HCEC 1CT (cell line): Measurements from ENCODE around the gene FILIP1L.

Experiments used
- DNase-seq: peaks from one replicate; pipeline ENCODE4 v3.0.0-alpha.2; 2017

Gene FILIP1L

DNA sequence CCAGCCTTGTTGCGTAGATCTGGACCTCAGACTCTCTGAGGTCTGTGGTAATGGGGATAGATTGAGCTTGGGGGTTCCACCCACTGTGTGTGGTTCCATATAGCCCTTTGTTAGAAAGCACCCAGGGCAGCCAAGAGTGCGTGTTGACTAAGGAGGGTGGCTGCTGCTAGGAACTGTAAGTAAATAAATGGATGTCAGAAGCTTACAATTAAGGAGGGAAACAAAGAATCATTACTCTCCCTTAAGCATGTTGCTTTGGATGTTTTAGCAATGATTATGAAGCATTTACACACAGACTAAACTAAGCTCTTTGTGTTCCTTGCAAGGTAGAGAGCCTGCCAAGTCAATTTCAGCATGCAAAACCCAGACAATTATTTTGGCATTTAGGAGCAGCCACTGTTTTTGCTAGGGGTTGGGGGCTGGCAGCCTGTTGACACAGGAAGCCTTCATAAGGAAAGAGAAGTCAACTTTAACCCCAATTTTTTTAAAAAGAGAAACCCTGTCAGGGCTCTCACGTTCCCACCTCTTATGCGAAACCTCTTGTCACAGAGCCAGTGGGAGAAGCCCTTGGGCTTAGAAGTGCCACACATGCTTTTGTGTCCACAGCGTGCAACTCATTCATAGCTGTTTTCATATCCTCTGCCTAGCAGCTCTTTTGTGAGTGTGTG lies 168.8 kb downstream of the FILIP1L start:
- no peak for DNase-seq

- DNase-seq = no peak
Observed at GRCh38 chr3:99943931-99944761, 170.2 kb downstream of the FILIP1L start.

- no peak for DNase-seq
Observed at GRCh38 chr3:99941211-99941610, 173.1 kb downstream of the FILIP1L start.

DNA sequence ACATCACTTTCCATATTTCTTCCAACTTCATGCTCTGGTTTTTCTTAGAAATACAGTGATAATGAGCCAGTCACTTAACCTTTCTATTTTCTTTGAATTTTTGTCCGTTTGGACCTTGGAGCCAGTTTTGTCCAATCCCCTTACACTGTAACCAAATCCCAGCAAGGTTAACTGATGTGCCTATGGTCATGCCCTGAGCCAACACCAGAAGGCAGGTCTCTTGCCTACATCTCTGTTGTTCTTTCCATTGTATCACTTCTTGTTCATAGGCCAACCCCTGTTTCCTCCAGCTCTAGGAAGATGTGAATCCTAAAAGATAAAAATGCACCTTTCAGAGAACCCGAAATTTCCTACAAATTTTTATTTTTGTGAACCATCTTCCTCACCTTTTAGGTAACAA lies 174.0 kb downstream of the FILIP1L start:
- no peak for DNase-seq

GRCh38 chr3:99939876-99940275 lies 174.4 kb downstream of the FILIP1L start:
- DNase-seq = no peak

- peak; percentile 74 for DNase-seq
Observed at GRCh38 chr3:99938270-99938911, 175.9 kb downstream of the FILIP1L start.

DNA sequence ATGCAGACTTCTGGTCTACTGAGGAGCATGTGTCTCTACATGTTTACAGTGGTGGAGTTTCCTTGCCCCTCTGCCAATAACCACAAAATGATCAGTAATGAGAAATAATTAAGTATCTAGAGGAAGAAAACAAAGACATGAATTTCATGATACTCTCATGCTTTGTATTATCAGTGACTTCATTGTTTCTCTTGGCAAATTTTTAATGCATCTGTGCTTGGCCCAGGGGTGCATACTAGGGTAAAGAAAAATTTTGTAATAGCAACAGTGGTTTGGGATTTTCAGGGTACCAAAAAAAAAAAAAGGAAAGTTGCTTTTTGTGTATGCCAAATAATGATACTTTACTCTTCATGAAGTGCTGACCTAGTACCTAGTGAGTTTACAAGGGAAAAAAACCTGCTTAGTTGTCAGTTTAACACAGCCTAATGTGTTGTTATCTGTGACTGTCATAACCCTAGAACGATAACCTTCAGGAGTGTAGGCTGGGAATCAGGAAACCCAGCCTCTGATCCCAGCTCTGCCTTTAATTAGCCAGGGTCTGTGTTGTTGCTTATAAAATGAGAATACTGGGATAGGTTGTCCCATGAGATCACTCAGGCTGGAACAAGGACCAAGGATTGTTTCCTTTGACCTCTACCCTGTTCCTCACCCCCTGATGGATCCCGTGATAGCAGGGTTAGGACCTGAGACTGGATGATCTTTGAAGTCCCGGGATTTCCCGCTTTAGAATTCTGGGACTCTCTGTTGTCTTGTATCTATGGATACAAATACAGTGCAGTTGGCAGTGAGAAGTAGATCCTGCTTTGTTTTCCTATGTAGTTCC lies 179.1 kb downstream of the FILIP1L start:
- DNase-seq = no peak

DNA sequence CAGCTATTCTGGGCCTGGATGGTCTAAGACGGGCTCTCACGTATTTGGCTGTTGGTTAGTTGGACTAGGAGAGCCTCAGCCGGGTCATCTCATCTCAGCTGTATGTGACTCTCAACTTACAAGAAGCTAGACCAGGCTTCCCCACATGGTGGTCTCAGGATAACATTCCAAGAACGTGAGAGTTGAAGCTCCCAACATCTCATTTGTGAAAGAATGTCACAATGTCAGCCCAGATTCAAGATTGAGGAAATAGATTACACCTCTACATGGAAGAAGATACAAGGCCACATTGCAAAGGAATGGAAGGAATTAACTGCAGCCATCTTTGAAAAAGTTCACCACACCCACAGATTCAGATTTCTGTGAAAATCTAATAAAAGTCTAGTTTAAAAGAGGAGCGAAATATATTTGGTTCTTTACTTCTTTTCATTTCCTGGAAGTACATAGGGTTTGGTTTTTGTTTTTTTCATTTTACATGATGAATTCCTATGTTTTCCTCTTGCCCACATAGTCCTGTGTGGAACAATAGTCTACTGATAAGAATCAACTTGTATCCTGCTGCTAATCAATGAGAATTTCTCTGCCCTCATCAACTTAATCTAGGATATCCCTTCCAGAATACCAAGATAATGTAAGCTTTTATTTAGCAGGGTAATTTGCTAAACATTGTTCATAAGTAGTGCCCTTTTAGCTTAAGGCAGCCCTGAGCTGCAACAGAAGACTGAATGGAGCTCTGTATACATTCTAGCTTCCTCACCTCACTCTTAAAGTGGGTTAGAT lies 180.1 kb downstream of the FILIP1L start:
- no peak for DNase-seq

GRCh38 chr3:99931059-99931458 lies 183.2 kb downstream of the FILIP1L start:
- no peak for DNase-seq

- DNase-seq = peak; percentile 46
Observed at GRCh38 chr3:99929745-99930139, 184.6 kb downstream of the FILIP1L start.

DNA sequence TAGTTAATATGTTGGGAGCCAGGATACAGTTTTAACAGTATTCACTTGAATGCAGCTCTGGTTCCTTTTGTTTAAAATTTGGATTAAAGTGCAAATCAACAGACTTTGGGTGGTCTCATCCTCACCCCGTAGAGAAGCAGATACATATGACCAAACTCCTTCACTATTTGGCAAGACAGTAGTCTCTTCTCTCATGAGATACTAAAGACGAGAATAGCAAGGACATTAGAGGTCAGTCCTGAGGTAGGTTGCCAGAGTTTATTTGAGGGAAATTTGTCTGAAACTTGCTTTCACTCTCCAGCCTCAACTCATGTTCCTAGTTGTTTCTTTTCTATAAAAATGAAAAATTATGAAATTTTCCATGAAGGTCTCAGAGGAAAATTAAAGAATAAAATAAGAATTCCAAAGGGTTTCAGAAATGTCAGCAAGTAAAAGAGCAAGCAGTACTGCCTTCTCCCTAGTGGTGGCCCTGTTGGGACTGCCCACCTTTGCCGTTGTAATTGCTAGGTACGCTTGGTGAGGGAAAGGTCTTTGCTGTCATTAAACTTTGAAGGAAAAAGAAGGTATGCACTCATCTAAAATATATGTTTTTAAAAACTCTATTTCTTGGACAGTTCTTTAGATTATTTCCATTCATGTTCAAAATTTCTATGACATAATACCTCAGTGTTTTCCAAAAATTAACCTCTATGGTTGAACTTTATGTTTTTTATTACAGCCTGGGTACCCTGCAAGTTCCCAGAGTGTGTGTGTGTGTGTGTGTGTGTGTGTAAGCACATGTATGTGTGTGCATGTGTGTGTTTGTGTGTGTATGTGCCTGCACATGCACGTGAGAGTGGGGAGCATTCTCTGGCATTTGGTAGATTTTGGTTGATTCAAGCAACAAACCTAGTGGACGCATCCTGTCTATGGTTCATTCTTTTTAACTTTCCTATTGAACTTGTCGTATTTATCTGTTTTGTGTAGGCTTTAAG lies 185.2 kb downstream of the FILIP1L start:
- DNase-seq = no peak

DNA sequence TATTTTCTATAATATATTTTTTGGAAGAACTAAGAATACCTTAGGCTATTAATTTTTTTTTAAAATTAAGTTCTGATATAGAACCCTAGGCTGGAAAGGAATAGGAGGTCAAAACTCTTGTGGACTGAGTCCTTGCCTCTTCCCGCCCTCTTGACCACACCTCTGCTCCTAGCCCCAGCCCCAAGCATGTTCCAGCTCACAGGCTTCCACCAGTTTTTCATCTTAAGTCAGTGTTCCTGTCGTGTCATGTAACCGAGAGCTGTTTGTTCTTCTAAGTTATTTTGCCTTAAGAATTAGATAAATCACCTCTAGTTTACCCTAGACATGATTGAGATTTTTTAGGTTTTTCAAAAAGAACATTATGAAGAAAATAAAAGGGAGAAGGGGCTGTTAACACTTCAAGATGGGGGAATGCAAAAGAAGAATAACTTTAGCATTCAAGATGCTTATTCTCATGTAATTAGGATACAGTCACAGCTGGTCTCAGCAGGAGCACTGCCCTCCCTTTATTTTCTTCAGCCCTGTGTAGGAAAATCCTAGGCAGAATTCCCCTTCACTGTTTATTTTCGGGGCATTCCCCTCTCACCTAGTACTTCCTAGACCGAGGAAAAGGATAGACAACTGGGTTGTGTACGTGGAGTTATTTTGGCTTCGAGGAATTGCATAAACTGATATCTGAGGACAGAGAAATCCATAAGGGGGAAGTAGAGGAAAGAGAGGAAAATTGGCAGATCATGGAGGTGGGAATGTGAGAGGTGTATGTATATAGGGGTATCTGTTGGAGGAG lies 186.4 kb downstream of the FILIP1L start:
- no peak for DNase-seq

DNA sequence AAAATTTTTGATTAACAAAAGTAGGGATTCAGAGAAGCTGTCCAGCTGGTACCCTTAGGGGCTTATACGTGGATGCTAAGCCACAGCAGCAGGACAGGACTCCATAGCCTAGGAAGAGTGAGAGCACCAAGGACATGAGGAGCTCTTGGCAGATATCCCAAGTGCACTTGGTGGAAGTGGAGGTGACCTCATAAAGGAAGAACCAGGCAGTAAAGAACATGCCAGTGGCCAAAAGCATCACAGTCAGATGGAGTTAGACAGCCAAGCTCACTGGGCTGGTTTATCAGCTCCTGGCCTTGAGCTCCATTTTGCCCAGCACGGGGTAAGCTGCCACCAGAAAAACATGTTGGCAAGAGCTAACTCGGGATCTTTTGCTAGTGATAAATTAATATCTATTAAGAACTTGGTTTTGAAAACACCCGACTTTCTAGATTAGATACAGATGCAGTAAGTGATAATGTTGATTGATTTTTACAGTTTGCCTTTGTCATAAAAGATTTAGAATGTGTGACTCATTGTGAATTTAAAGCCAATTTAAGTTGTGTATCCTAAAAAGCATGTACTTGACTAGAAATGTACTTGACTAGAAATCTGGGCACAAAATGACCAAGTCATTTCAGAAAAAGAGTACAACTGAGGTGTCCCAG lies 188.6 kb downstream of the FILIP1L start:
- DNase-seq = peak; percentile 77

GRCh38 chr3:99923873-99924272 lies 190.4 kb downstream of the FILIP1L start:
- no peak for DNase-seq

DNA sequence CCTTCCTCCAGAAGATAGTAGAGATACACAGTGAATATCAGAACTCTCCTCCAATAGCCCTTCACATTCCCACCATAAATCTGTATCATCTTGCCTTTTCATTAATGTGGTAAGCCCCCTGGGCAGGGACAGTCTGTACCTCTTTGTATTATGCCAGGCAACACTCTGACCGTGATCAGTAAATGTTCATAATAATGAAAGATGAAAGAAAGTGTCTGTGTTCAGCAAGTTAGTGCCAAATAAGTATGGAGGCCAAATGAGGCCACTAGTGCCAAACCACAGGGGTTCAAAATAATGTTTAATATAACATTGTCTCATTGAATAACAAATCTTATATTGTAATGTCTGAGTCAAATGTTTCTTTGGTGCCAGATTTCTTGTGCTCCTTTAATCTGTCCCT lies 192.3 kb downstream of the FILIP1L start:
- no peak for DNase-seq

- DNase-seq = no peak
Observed at GRCh38 chr3:99921377-99921695, 193.0 kb downstream of the FILIP1L start.

GRCh38 chr3:99920481-99921376 lies 193.6 kb downstream of the FILIP1L start:
- DNase-seq = peak; percentile 37

DNA sequence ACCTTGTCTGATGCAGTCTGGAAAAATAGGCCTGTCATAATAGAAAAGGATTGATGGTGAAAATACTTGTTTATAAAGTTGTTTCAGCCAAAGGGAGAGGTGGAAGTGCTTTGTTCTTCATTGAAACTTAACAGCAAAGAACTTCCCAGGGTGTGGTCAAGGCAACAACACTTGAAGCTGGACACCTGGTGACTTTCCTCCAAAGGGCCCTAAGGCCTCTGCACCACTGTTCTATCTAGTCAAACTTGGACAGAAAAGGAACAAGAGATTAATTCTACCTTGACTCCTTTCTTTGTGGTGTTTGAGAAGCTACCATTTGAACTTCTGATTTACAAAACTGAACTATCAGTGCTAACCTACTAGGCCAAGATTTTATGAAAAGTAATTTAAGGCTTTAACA lies 194.6 kb downstream of the FILIP1L start:
- no peak for DNase-seq

DNA sequence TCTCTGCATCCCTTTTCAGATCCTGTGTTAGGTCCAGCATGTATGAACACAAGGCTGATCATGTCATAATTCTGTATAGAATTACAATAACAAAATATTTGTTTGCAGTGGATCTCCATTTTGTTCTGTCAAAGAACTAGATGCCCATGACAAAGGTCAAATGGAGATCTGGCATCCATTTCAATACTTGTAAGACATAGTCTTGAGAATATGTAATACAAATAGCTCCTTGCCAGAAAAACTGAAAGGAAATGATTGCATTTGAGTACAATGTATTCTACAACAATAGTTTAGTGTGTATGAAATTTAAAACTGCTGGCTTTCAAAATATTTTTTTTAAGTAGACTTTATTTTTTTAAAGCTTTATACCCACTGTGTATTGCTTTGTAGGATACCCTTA lies 195.6 kb downstream of the FILIP1L start:
- no peak for DNase-seq
